T-cell (primary cell): ENCODE data around the gene CIP2A. TPM values are rescaled to one million over a fixed set of nuclear protein-coding genes. Genes with fewer than 3 reads are reported as not detected.

Experiments used
- ATAC-seq, 4 experiments: fragments of 200-7000 bp in 3 of 4; fragments of 150-1000 bp in 1 of 4; cut with Tn5 transposase; replicated peaks in 1 of 4; 1 replicate in 3 of 4; 2 replicates in 1 of 4; pipeline ENCODE4 v1.10.0; 2021; ENCODE audit warnings: moderate library complexity in 3 of 4, mild to moderate bottlenecking in 2 of 4, moderate number of reproducible peaks in 1 of 4
- CTCF ChIA-PET, 2 donors: fragments of 300-600 bp; sonication (Branson Sonifier 250); formaldehyde crosslinking; loops; one replicate each; lab custom pipeline; 2022; ENCODE audit warnings: antibody characterized with exemption in 2 of 2; lab: Charles Lee
- POLR2A ChIA-PET, 2 donors: fragments of 300-600 bp; sonication (Branson Sonifier 250); formaldehyde crosslinking; loops; one replicate each; lab custom pipeline; 2022; ENCODE audit warnings: antibody characterized with exemption in 2 of 2; lab: Charles Lee
- DNase-seq, 35 experiments: peaks; one replicate each; pipeline versions ENCODE4 v3.0.0 to v3.0.0-alpha.2; 2013 to 2023
- H3K27ac ChIP-seq: one replicate; pipeline ENCODE4 v1.5.1; 2013; ENCODE audit warnings: low read length
- H3K27me3 ChIP-seq, 2 experiments: replicated peaks in 1 of 2; 1 replicate in 1 of 2; 2 replicates in 1 of 2; pipeline versions ENCODE4 v1.6.1 to v1.7.0; 2013; ENCODE audit warnings: low read length in 1 of 2, mixed read lengths in 1 of 2; ENCODE audit not compliant: control insufficient read depth in 2 of 2, insufficient read depth in 2 of 2; ENCODE audit errors: extremely low read depth in 1 of 2
- H3K36me3 ChIP-seq, 2 donors: 1 replicate in 1 of 2; 2 replicates in 1 of 2; pipeline versions ENCODE4 v1.6.1 to v1.7.0; 2013; ENCODE audit warnings: low read length in 1 of 2; ENCODE audit not compliant: control insufficient read depth in 2 of 2, insufficient read depth in 1 of 2; ENCODE audit errors: extremely low read depth in 1 of 2
- H3K4me1 ChIP-seq, 2 experiments: 1 replicate in 1 of 2; 2 replicates in 1 of 2; pipeline versions ENCODE4 v1.6.1 to v1.7.0; 2013; ENCODE audit warnings: low read length in 2 of 2, mixed read lengths in 1 of 2; ENCODE audit not compliant: insufficient read depth in 2 of 2, control insufficient read depth in 1 of 2; ENCODE audit errors: extremely low read depth in 1 of 2
- H3K4me3 ChIP-seq, 2 donors: 1 replicate in 1 of 2; 2 replicates in 1 of 2; pipeline versions ENCODE4 v1.5.1 to v1.7.0; 2013; ENCODE audit warnings: mild to moderate bottlenecking in 2 of 2, low read length in 1 of 2, moderate library complexity in 1 of 2; ENCODE audit not compliant: control insufficient read depth in 1 of 2; ENCODE audit errors: extremely low read depth in 1 of 2
- H3K9me3 ChIP-seq: 2 replicates; pipeline ENCODE4 v1.7.0; 2013
- H3K27ac Mint-ChIP-seq, 2 donors: one replicate each; pipeline ENCODE4 v1.8.0; 2020 to 2021; ENCODE audit warnings: mild to moderate bottlenecking in 2 of 2, mixed read lengths in 2 of 2
- H3K27me3 Mint-ChIP-seq, 2 donors: one replicate each; pipeline ENCODE4 v1.8.0; 2021 to 2022; ENCODE audit warnings: mixed read lengths in 2 of 2
- H3K36me3 Mint-ChIP-seq: one replicate; pipeline ENCODE4 v1.8.0; 2021; ENCODE audit warnings: mixed read lengths
- H3K4me1 Mint-ChIP-seq, 3 donors: one replicate each; pipeline ENCODE4 v1.8.0; 2020 to 2022; ENCODE audit warnings: mixed read lengths in 3 of 3, mild to moderate bottlenecking in 1 of 3
- H3K4me3 Mint-ChIP-seq, 3 donors: one replicate each; pipeline ENCODE4 v1.8.0; 2020 to 2022; ENCODE audit warnings: mild to moderate bottlenecking in 3 of 3, mixed read lengths in 3 of 3, moderate library complexity in 3 of 3
- H3K9me3 Mint-ChIP-seq, 3 donors: one replicate each; pipeline ENCODE4 v1.8.0; 2020 to 2022; ENCODE audit warnings: mixed read lengths in 3 of 3
- WGBS: methylation state at CpG from one replicate; pipeline ENCODE4 v1.1.5; 2013; ENCODE audit warnings: missing lambda C conversion rate; ENCODE audit not compliant: insufficient coverage; 5-methylcytosine and 5-hydroxymethylcytosine counted together
- total RNA-seq, 35 experiments: library from RNA in 6 of 35; stranded (reverse) in 6 of 35; fragments of 120-200 nt in 1 of 35; gene quantifications; one replicate each; pipeline versions ENCODE4 v1.2.1 to v1.2.4 and lab custom pipeline; 2013 to 2026

The CIP2A gene
- total RNA-seq, 5 donors from 2014 or later (not counting 1 experiment from before 2014, with no cell fraction given): 2.5 to 5.1 (median 4.5) TPM

DNA sequence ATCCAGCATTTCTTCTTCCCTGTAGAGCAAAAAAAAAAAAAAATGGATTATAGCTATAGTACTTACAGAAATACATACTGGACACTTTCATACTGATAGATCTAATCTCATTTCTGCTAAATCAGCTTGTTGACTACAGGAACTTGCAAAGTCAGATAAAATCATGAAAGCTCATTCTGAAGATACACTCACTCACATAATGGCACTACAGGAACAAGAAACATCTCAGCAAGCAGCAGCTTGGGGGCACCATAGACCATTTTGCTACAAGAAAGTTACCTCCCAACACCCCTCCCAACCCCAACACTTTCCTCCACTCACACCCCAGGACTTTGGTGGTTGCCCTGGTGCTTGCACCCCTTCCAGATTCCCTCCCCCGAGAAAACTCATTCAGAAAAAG is 83.4 kb downstream of the CIP2A start:
- H3K4me1 Mint-ChIP-seq: no peaks in the 10 kb centered on the region
- H3K27ac ChIP-seq: no peak overlapping the region
- ATAC-seq: no peak

DNA sequence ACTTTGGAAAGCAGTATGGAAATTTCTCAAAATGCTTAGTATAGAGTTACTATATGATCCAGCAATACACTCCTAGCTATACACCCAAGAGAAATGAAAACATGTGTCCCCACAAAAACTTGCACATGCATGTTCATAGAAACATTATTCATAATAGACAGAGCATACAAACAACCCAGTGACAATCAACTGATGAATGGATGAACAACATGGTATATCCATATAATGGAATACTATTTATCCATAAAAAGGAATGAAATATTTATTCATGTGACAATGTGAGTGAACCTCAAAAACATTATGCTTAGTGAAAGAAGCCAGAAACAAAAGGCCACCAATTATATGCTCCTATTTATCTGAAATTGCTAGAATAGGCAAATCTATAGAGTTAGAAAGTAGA is 85.5 kb downstream of the CIP2A start:
- H3K4me1 ChIP-seq: no peaks in the 10 kb centered on the region
- H3K36me3 Mint-ChIP-seq: no peaks in the 10 kb centered on the region
- no peaks in the 10 kb centered on the region for H3K9me3 ChIP-seq
- no peak overlapping the region for H3K27ac Mint-ChIP-seq
- no peak overlapping the region for H3K4me3 Mint-ChIP-seq
- DNase-seq (no peak), ATAC-seq (no peak)
- peaks cover 0 to 2% of the 10 kb centered on the region in 2 donors for H3K27me3 Mint-ChIP-seq
- no peaks in the 10 kb centered on the region for H3K36me3 ChIP-seq
- H3K9me3 Mint-ChIP-seq: no peaks in the 10 kb centered on the region
- H3K4me3 ChIP-seq: no peak overlapping the region
- ChIA-PET CTCF (no interaction called here), POLR2A (no interaction called here)
- H3K27me3 ChIP-seq: no peaks in the 10 kb centered on the region
- H3K27ac ChIP-seq: no peak overlapping the region
- no peaks in the 10 kb centered on the region for H3K4me1 Mint-ChIP-seq

More for the DNA sequence above, 83.4 kb downstream of the CIP2A start:
- H3K4me3 Mint-ChIP-seq: no peak overlapping the region
- H3K36me3 Mint-ChIP-seq: no peaks in the 10 kb centered on the region
- ChIA-PET POLR2A (interaction anchor here in 1 of 2 donors (0.6 kb wide), 1 partner anchor 34 kb away, joined by 5 read pairs; no protein-coding TSS in a partner anchor), CTCF (interaction anchor here (0.7 to 1.2 kb wide), 3 partner anchors 10 to 312 kb away, joined by 3 to 4 read pairs (median 3); no protein-coding TSS in a partner anchor)
- Histone ChIP-seq H3K36me3 (no peaks in the 10 kb centered on the region), H3K4me3 (no peak overlapping the region), H3K27me3 (no peaks in the 10 kb centered on the region), H3K9me3 (no peaks in the 10 kb centered on the region), H3K4me1 (no peaks in the 10 kb centered on the region)
- DNase-seq: no peak
- no peaks in the 10 kb centered on the region for H3K9me3 Mint-ChIP-seq
- H3K27ac Mint-ChIP-seq: no peak overlapping the region
- peaks cover 0 to 2% of the 10 kb centered on the region in 2 donors for H3K27me3 Mint-ChIP-seq
- WGBS: no CpG with 5 or more reads among the region's 1 CpG

DNA sequence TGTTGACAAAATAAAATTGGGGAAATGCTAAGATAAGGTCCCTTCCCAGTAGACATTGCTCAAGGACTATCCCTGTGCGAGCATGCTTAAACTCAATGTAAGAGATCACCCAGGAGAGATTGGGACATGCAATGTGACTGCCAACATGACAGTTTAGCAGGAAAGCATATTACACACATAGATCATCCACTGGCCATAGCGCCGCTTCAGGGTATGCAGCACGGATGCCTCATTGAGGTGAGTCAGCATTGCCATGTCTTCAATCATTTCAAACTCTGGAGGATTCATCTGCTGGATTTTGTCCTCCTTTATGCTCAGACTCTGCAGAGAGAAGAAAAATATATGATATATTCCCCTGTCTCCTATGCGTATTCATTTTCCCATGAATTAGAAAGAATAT is 87.7 kb downstream of the CIP2A start:
- H3K36me3 Mint-ChIP-seq: no peaks in the 10 kb centered on the region
- no peaks in the 10 kb centered on the region for H3K4me1 ChIP-seq
- ATAC-seq (no peak), DNase-seq (no peak)
- no peaks in the 10 kb centered on the region for H3K36me3 ChIP-seq
- 100% methylated on average over 1 of the region's 5 CpGs for WGBS
- POLR2A ChIA-PET: no interaction called here
- H3K9me3 Mint-ChIP-seq: no peaks in the 10 kb centered on the region
- H3K4me3 ChIP-seq: no peak overlapping the region
- CTCF ChIA-PET: no interaction called here
- H3K27me3 Mint-ChIP-seq: peaks cover 0 to 2% of the 10 kb centered on the region in 2 donors
- H3K27ac Mint-ChIP-seq: no peak overlapping the region
- no peaks in the 10 kb centered on the region for H3K4me1 Mint-ChIP-seq
- H3K27ac ChIP-seq: no peak overlapping the region
- H3K4me3 Mint-ChIP-seq: no peak overlapping the region
- H3K27me3 ChIP-seq: no peaks in the 10 kb centered on the region
- H3K9me3 ChIP-seq: no peaks in the 10 kb centered on the region

DNA sequence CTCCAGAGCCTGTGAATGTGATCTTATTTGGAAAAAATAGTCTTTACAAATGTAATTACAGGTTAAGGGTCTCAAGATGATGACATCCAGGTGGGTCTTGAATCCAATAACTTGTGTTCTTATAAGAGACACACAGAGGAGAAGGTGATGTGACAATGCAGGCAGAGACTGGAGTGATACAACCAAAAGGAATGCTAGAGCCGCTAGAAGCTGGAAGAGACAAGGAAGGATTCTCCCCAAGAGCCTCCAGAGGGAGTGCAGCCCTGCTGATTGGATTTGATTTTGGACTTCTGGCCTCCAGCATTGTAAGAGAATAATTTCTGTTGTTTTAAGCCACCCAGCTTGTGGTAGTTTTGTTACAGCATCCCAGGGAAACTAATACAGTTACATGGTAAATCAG is 88.5 kb downstream of the CIP2A start:
- ChIA-PET POLR2A (no interaction called here), CTCF (no interaction called here)
- Histone ChIP-seq H3K27ac (no peak overlapping the region), H3K9me3 (no peaks in the 10 kb centered on the region), H3K4me1 (no peaks in the 10 kb centered on the region), H3K27me3 (no peaks in the 10 kb centered on the region), H3K36me3 (no peaks in the 10 kb centered on the region), H3K4me3 (no peak overlapping the region)
- Mint-ChIP-seq H3K27ac (no peak overlapping the region), H3K9me3 (no peaks in the 10 kb centered on the region), H3K27me3 (peaks cover 0 to 2% of the 10 kb centered on the region in 2 donors), H3K4me3 (no peak overlapping the region), H3K4me1 (no peaks in the 10 kb centered on the region), H3K36me3 (no peaks in the 10 kb centered on the region)
- WGBS: 100% methylated on average over 1 of the region's 1 CpG
- no peak for ATAC-seq
- DNase-seq: no peak

Other genes starting within 250 kb of the CIP2A start
- gene MYH15, start 78.8 kb downstream of the CIP2A start, total RNA-seq: under 1 TPM in 4 of 5 donors, not detected in 1; 0.07 to 0.18 (median 0.11) TPM
- 10 to 100 TPM in 4 of 5 donors, 1 to 10 TPM in 1; 9.3 to 19.9 (median 10.9) TPM for gene DZIP3, start 284 bp upstream of the CIP2A start, total RNA-seq
- under 1 TPM in 1 of 5 donors, not detected in 4; 0.50 TPM for gene RETNLB, start 168.0 kb upstream of the CIP2A start, total RNA-seq
- 100 to 1,000 TPM in 3 of 5 donors, 10 to 100 TPM in 2; 91.3 to 146 (median 113) TPM for gene TRAT1, start 233.3 kb upstream of the CIP2A start, total RNA-seq